DOHH2 (cell line): ENCODE data around the gene SAT1.
A peak's percentile ranks its signal among the peaks of the same experiment; 100 is the strongest.
"Not testable (repeated sequence)": the region's sequence is repeated elsewhere in the genome, so short reads cannot be mapped to it uniquely, and the experiment has no call there.

Source experiments
- H3F3A ChIP-seq: fragments of 200-600 bp; sonication (generic), shearing (Covaris generic); 2 replicates; pipeline ENCODE4 v1.6.0; 2016; ENCODE audit warnings: antibody characterized with exemption, mild to moderate bottlenecking; ENCODE audit not compliant: control insufficient read depth, insufficient read depth
- H3K27ac ChIP-seq: fragments of 200-600 bp; sonication (generic); 2 replicates; pipeline ENCODE4 v1.5.1; 2014; ENCODE audit warnings: low read depth, mild to moderate bottlenecking, low read length, moderate library complexity
- H3K27me3 ChIP-seq: fragments of 200-600 bp; sonication (generic); 2 replicates; pipeline ENCODE4 v1.6.1; 2014; ENCODE audit warnings: mild to moderate bottlenecking, low read length, mixed read lengths; ENCODE audit not compliant: control insufficient read depth
- H3K36me3 ChIP-seq: fragments of 200-600 bp; sonication (generic); 2 replicates; pipeline ENCODE4 v1.6.1; 2014; ENCODE audit warnings: mild to moderate bottlenecking, low read length, moderate library complexity, mixed read lengths; ENCODE audit not compliant: control insufficient read depth
- H3K4me1 ChIP-seq: fragments of 200-600 bp; sonication (generic); 2 replicates; pipeline ENCODE4 v1.6.1; 2014; ENCODE audit warnings: mild to moderate bottlenecking, low read length, mixed read lengths; ENCODE audit not compliant: control insufficient read depth
- H3K4me2 ChIP-seq: fragments of 200-600 bp; sonication (generic); 2 replicates; pipeline ENCODE4 v1.6.0; 2014; ENCODE audit warnings: mild to moderate bottlenecking, low read length, moderate library complexity
- H3K4me3 ChIP-seq: fragments of 200-600 bp; sonication (generic); 2 replicates; pipeline ENCODE4 v1.5.1; 2014; ENCODE audit warnings: mild to moderate bottlenecking, low read length, mixed read lengths
- H3K79me2 ChIP-seq: fragments of 200-600 bp; sonication (generic); 2 replicates; pipeline ENCODE4 v1.6.1; 2014; ENCODE audit warnings: mild to moderate bottlenecking, low read length, mixed read lengths; ENCODE audit not compliant: control insufficient read depth
- H3K9me2 ChIP-seq: fragments of 200-600 bp; sonication (generic); replicated peaks from 2 replicates; pipeline ENCODE4 v1.6.1; 2014; ENCODE audit warnings: mild to moderate bottlenecking, low read length, mixed read lengths; ENCODE audit not compliant: control insufficient read depth
- H3K9me3 ChIP-seq: fragments of 200-600 bp; sonication (generic); 2 replicates; pipeline ENCODE4 v1.6.1; 2014; ENCODE audit warnings: antibody characterized with exemption, low read length, mixed read lengths; ENCODE audit not compliant: control insufficient read depth, insufficient read depth
- H4K20me1 ChIP-seq: fragments of 200-600 bp; sonication (generic); 2 replicates; pipeline ENCODE4 v1.6.0; 2014; ENCODE audit warnings: low read depth, mild to moderate bottlenecking, antibody characterized with exemption, low read length, moderate library complexity; ENCODE audit not compliant: control insufficient read depth, insufficient read depth
- CTCF ChIP-seq: fragments of 200-600 bp; sonication (generic); IDR thresholded peaks from one replicate; pipeline ENCODE4 v1.5.1; 2014; ENCODE audit warnings: antibody characterized with exemption, mild to moderate bottlenecking, low read depth, low read length; ENCODE audit not compliant: poor library complexity, severe bottlenecking
- EZH2phosphoT487 ChIP-seq: fragments of 200-600 bp; sonication (generic); IDR thresholded peaks from 2 replicates; pipeline ENCODE4 v1.6.1; 2017; ENCODE audit warnings: borderline replicate concordance, mild to moderate bottlenecking, antibody characterized with exemption, low read length, moderate library complexity, mixed read lengths

SAT1 gene

GRCh38 chrX:23742174-23742696, 40.7 kb upstream of the SAT1 start:
- no peaks in the 10 kb centered on the region for H3K36me3 ChIP-seq
- peak overlapping the region; percentile 80 for H3K4me3 ChIP-seq
- no peaks in the 10 kb centered on the region for H3K27me3 ChIP-seq
- H3K4me1 ChIP-seq, result peaks cover 18% of the 10 kb centered on the region
- H4K20me1 ChIP-seq, result no peaks in the 10 kb centered on the region
- TF ChIP-seq CTCF, result no peak
- no peak for TF ChIP-seq EZH2phosphoT487
- H3K4me2 ChIP-seq, result peak overlapping the region; percentile 56
- H3K27ac ChIP-seq, result peak overlapping the region; percentile 25; the same call in 1 of the 2 replicates
- peaks cover 9% of the 10 kb centered on the region for H3F3A ChIP-seq
- H3K9me3 ChIP-seq, result no peaks in the 10 kb centered on the region
- H3K79me2 ChIP-seq, result peaks cover 56% of the 10 kb centered on the region
- H3K9me2 ChIP-seq, result no peaks in the 10 kb centered on the region

- Histone ChIP-seq H3K4me2 (peak within 1 kb of the TSS; percentile 56), H3K4me3 (peak within 1 kb of the TSS; percentile 80), H3K79me2 (peaks cover 52% of the 10 kb centered on the region), H3K36me3 (no peaks in the 10 kb centered on the region), H3K9me3 (no peaks in the 10 kb centered on the region), H3K4me1 (peaks cover 18% of the 10 kb centered on the region), H3K27ac (peak within 1 kb of the TSS; percentile 25), H3K9me2 (no peaks in the 10 kb centered on the region), H3F3A (peaks cover 9% of the 10 kb centered on the region), H3K27me3 (no peaks in the 10 kb centered on the region), H4K20me1 (no peaks in the 10 kb centered on the region)
- no peak for TF ChIP-seq CTCF
- TF ChIP-seq EZH2phosphoT487, result no peak
Measured at GRCh38 chrX:23742697-23743622, 40.0 kb upstream of the SAT1 start, which contains the start of gene ACOT9. TSS of gene ACOT9 (minus strand) at chrX:23743276. CDS start at chrX:23743144, 132 bp downstream.

GRCh38 chrX:23743623-23743971, 39.4 kb upstream of the SAT1 start:
- Histone ChIP-seq H3K4me2 (peak overlapping the region; percentile 56), H3K27ac (0 out of 2 replicates have a peak overlapping the region, but pooled peaks have one; percentile 6), H3K4me3 (peak overlapping the region; percentile 80), H3K79me2 (peaks cover 47% of the 10 kb centered on the region), H3K4me1 (peaks cover 18% of the 10 kb centered on the region)
- not testable (repeated sequence) for H3K36me3 ChIP-seq, H3K9me3 ChIP-seq, H3K27me3 ChIP-seq, H4K20me1 ChIP-seq, H3F3A ChIP-seq, H3K9me2 ChIP-seq

GRCh38 chrX:23745786-23746185, 37.2 kb upstream of the SAT1 start:
- peaks cover 18% of the 10 kb centered on the region for H3K4me1 ChIP-seq

More at GRCh38 chrX:23745786-23746185, 37.2 kb upstream of the SAT1 start:
- Histone ChIP-seq H3K79me2 (peaks cover 26% of the 10 kb centered on the region), H3K9me2 (no peaks in the 10 kb centered on the region), H3K36me3 (peaks cover 3% of the 10 kb centered on the region), H3F3A (peaks cover 9% of the 10 kb centered on the region), H3K4me3 (no peak overlapping the region), H3K27me3 (no peaks in the 10 kb centered on the region), H3K9me3 (no peaks in the 10 kb centered on the region), H3K4me2 (no peak overlapping the region), H4K20me1 (no peaks in the 10 kb centered on the region), H3K27ac (peak overlapping the region; percentile 15; the same call in 1 of the 2 replicates)
- TF ChIP-seq EZH2phosphoT487 (no peak), CTCF (no peak)
